HG03571 (cell line): ENCODE data around the gene MX1.

Experiments used
- ATAC-seq: cut with Tn5 transposase; IDR thresholded peaks from one replicate; pipeline ENCODE4 v1.9.1; 2021; ENCODE audit not compliant: unreplicated experiment

Gene MX1

GRCh38 chr21:41425954-41426675 is at the start of gene MX1:
Gene MX1, plus strand, starts transcription at chr21:41426239. Its CDS starts 5,832 bp downstream, at chr21:41432071.
- ATAC-seq: peak; percentile 71

- ATAC-seq: no peak
Measured at GRCh38 chr21:41377715-41378114, 48.3 kb upstream of the MX1 start.

- no peak for ATAC-seq
Measured at GRCh38 chr21:41378849-41379248, 47.2 kb upstream of the MX1 start.

- no peak for ATAC-seq
Measured at GRCh38 chr21:41379901-41380300, 46.1 kb upstream of the MX1 start.

GRCh38 chr21:41381731-41382130 is 44.3 kb upstream of the MX1 start:
- ATAC-seq: no peak

GRCh38 chr21:41387042-41387819 is 38.8 kb upstream of the MX1 start:
- no peak for ATAC-seq

GRCh38 chr21:41387824-41388223 is 38.2 kb upstream of the MX1 start:
- ATAC-seq: no peak

GRCh38 chr21:41388259-41388658 is 37.8 kb upstream of the MX1 start:
- no peak for ATAC-seq

GRCh38 chr21:41390043-41390639 is 35.9 kb upstream of the MX1 start:
- no peak for ATAC-seq

- ATAC-seq: no peak
Measured at GRCh38 chr21:41393876-41394465, 32.1 kb upstream of the MX1 start.

- no peak for ATAC-seq
Measured at GRCh38 chr21:41396558-41397075, 29.4 kb upstream of the MX1 start.

- ATAC-seq: no peak
Measured at GRCh38 chr21:41397471-41397891, 28.6 kb upstream of the MX1 start.

- ATAC-seq: no peak
Measured at GRCh38 chr21:41398251-41398650, 27.8 kb upstream of the MX1 start.

- ATAC-seq: no peak
Measured at GRCh38 chr21:41398831-41399230, 27.2 kb upstream of the MX1 start.

- no peak for ATAC-seq
Measured at GRCh38 chr21:41399246-41399800, 26.7 kb upstream of the MX1 start.

GRCh38 chr21:41402231-41402630 is 23.8 kb upstream of the MX1 start:
- ATAC-seq: no peak

- ATAC-seq: no peak
Measured at GRCh38 chr21:41402796-41403195, 23.2 kb upstream of the MX1 start.

- no peak for ATAC-seq
Measured at GRCh38 chr21:41403331-41403730, 22.7 kb upstream of the MX1 start.

- no peak for ATAC-seq
Measured at GRCh38 chr21:41403966-41404365, 22.1 kb upstream of the MX1 start.

- ATAC-seq: no peak
Measured at GRCh38 chr21:41405321-41405720, 20.7 kb upstream of the MX1 start.

GRCh38 chr21:41406340-41406739 is 19.7 kb upstream of the MX1 start:
- no peak for ATAC-seq
